ENCODE measurements around the gene GABRB3.

The GABRB3 gene

GRCh38 chr15:26537663-26538062 lies 235.2 kb downstream of the GABRB3 start:
- Histone ChIP-seq H3K27me3 (ENCODE audit: low read depth, low read length) (no peaks in the 10 kb centered on the region), H3K9me3 (ENCODE audit: control insufficient read depth in 1 of 2, low read length in 2 of 2) (peaks cover 0 to 6% of the 10 kb centered on the region in 2 donors), H3K4me3 (ENCODE audit: low read depth in 1 of 2, low read length in 2 of 2) (no peak overlapping the region), H3K36me3 (ENCODE audit: control insufficient read depth in 1 of 2, insufficient read depth in 2 of 2, low read length in 2 of 2) (no peaks in the 10 kb centered on the region), H3K27ac (ENCODE audit: low read length) (no peak overlapping the region), H3K4me1 (ENCODE audit: control insufficient read depth in 1 of 2, insufficient read depth in 2 of 2, low read length in 2 of 2) (no peaks in the 10 kb centered on the region)

- H3K4me1 ChIP-seq (ENCODE audit: control insufficient read depth in 1 of 2, insufficient read depth in 2 of 2, low read length in 2 of 2): no peaks in the 10 kb centered on the region
- peaks cover 0 to 15% of the 10 kb centered on the region in 2 donors for H3K9me3 ChIP-seq (ENCODE audit: control insufficient read depth in 1 of 2, low read length in 2 of 2)
- no peaks in the 10 kb centered on the region for H3K27me3 ChIP-seq (ENCODE audit: low read depth, low read length)
- no peak overlapping the region for H3K4me3 ChIP-seq (ENCODE audit: low read depth in 1 of 2, low read length in 2 of 2)
- H3K36me3 ChIP-seq (ENCODE audit: control insufficient read depth in 1 of 2, insufficient read depth in 2 of 2, low read length in 2 of 2): no peaks in the 10 kb centered on the region
- H3K27ac ChIP-seq (ENCODE audit: low read length): no peak overlapping the region
Observed at GRCh38 chr15:26531489-26531888, 241.4 kb downstream of the GABRB3 start.

GRCh38 chr15:26525096-26525495 lies 247.8 kb downstream of the GABRB3 start:
- Histone ChIP-seq H3K27ac (ENCODE audit: low read length) (no peak overlapping the region), H3K36me3 (ENCODE audit: control insufficient read depth in 1 of 2, insufficient read depth in 2 of 2, low read length in 2 of 2) (no peaks in the 10 kb centered on the region), H3K27me3 (ENCODE audit: low read depth, low read length) (no peaks in the 10 kb centered on the region), H3K4me3 (ENCODE audit: low read depth in 1 of 2, low read length in 2 of 2) (no peak overlapping the region), H3K4me1 (ENCODE audit: control insufficient read depth in 1 of 2, insufficient read depth in 2 of 2, low read length in 2 of 2) (no peaks in the 10 kb centered on the region), H3K9me3 (ENCODE audit: control insufficient read depth in 1 of 2, low read length in 2 of 2) (peaks cover 0 to 2% of the 10 kb centered on the region in 2 donors)

GRCh38 chr15:26521691-26522198 lies 251.1 kb downstream of the GABRB3 start:
- Histone ChIP-seq H3K9me3 (ENCODE audit: control insufficient read depth in 1 of 2, low read length in 2 of 2) (peaks cover 0 to 2% of the 10 kb centered on the region in 2 donors), H3K4me3 (ENCODE audit: low read depth in 1 of 2, low read length in 2 of 2) (no peak overlapping the region), H3K27me3 (ENCODE audit: low read depth, low read length) (no peaks in the 10 kb centered on the region), H3K36me3 (ENCODE audit: control insufficient read depth in 1 of 2, insufficient read depth in 2 of 2, low read length in 2 of 2) (no peaks in the 10 kb centered on the region), H3K4me1 (ENCODE audit: control insufficient read depth in 1 of 2, insufficient read depth in 2 of 2, low read length in 2 of 2) (no peaks in the 10 kb centered on the region), H3K27ac (ENCODE audit: low read length) (no peak overlapping the region)

GRCh38 chr15:26521130-26521529 lies 251.7 kb downstream of the GABRB3 start:
- Histone ChIP-seq H3K27ac (ENCODE audit: low read length) (no peak overlapping the region), H3K4me1 (ENCODE audit: control insufficient read depth in 1 of 2, insufficient read depth in 2 of 2, low read length in 2 of 2) (no peaks in the 10 kb centered on the region), H3K36me3 (ENCODE audit: control insufficient read depth in 1 of 2, insufficient read depth in 2 of 2, low read length in 2 of 2) (no peaks in the 10 kb centered on the region), H3K4me3 (ENCODE audit: low read depth in 1 of 2, low read length in 2 of 2) (no peak overlapping the region), H3K27me3 (ENCODE audit: low read depth, low read length) (no peaks in the 10 kb centered on the region), H3K9me3 (ENCODE audit: control insufficient read depth in 1 of 2, low read length in 2 of 2) (peaks cover 0 to 2% of the 10 kb centered on the region in 2 donors)

- Histone ChIP-seq H3K36me3 (ENCODE audit: control insufficient read depth in 1 of 2, insufficient read depth in 2 of 2, low read length in 2 of 2) (no peaks in the 10 kb centered on the region), H3K9me3 (ENCODE audit: control insufficient read depth in 1 of 2, low read length in 2 of 2) (no peaks in the 10 kb centered on the region), H3K4me1 (ENCODE audit: control insufficient read depth in 1 of 2, insufficient read depth in 2 of 2, low read length in 2 of 2) (no peaks in the 10 kb centered on the region)
Observed at GRCh38 chr15:26518885-26519284, 254.0 kb downstream of the GABRB3 start.

GRCh38 chr15:26516102-26516980 lies 256.5 kb downstream of the GABRB3 start:
- Histone ChIP-seq H3K36me3 (ENCODE audit: control insufficient read depth in 1 of 2, insufficient read depth in 2 of 2, low read length in 2 of 2) (no peaks in the 10 kb centered on the region), H3K27me3 (ENCODE audit: low read depth, low read length) (no peaks in the 10 kb centered on the region), H3K4me1 (ENCODE audit: control insufficient read depth in 1 of 2, insufficient read depth in 2 of 2, low read length in 2 of 2) (no peaks in the 10 kb centered on the region), H3K9me3 (ENCODE audit: control insufficient read depth in 1 of 2, low read length in 2 of 2) (peaks cover 4% of the 10 kb centered on the region in 2 donors), H3K4me3 (ENCODE audit: low read depth in 1 of 2, low read length in 2 of 2) (no peak overlapping the region), H3K27ac (ENCODE audit: low read length) (no peak overlapping the region)

More at GRCh38 chr15:26518885-26519284, 254.0 kb downstream of the GABRB3 start:
- no peaks in the 10 kb centered on the region for H3K27me3 ChIP-seq (ENCODE audit: low read depth, low read length)
- H3K4me3 ChIP-seq (ENCODE audit: low read depth in 1 of 2, low read length in 2 of 2): no peak overlapping the region
- no peak overlapping the region for H3K27ac ChIP-seq (ENCODE audit: low read length)

GRCh38 chr15:26504009-26504408 lies 268.9 kb downstream of the GABRB3 start:
- Histone ChIP-seq H3K36me3 (ENCODE audit: control insufficient read depth in 1 of 2, insufficient read depth in 2 of 2, low read length in 2 of 2) (no peaks in the 10 kb centered on the region), H3K9me3 (ENCODE audit: control insufficient read depth in 1 of 2, low read length in 2 of 2) (no peaks in the 10 kb centered on the region), H3K27ac (ENCODE audit: low read length) (no peak overlapping the region), H3K4me1 (ENCODE audit: control insufficient read depth in 1 of 2, insufficient read depth in 2 of 2, low read length in 2 of 2) (no peaks in the 10 kb centered on the region), H3K4me3 (ENCODE audit: low read depth in 1 of 2, low read length in 2 of 2) (no peak overlapping the region), H3K27me3 (ENCODE audit: low read depth, low read length) (no peaks in the 10 kb centered on the region)
